Thyroid gland (tissue), 4 donors: Measurements from ENCODE around the gene PLEKHJ1.

Source experiments
- POLR2A ChIP-seq, 2 donors: fragments of 450-650 bp; IDR thresholded peaks; one replicate each; pipeline ENCODE4 v1.6.1; 2017; ENCODE audit warnings: antibody characterized with exemption in 2 of 2, mild to moderate bottlenecking in 2 of 2, moderate library complexity in 1 of 2
- TF ChIP-seq, protein P1 (sequence below), 6 experiments: fragments of 200-600 bp in 3 of 6; fragments of 450-650 bp in 3 of 6; sonication (generic) in 3 of 6; IDR thresholded peaks; one replicate each; pipeline ENCODE4 v1.5.1; 2016 to 2019; ENCODE audit warnings: antibody characterized with exemption in 6 of 6, mild to moderate bottlenecking in 2 of 6, inconsistent platforms in 1 of 6, moderate library complexity in 1 of 6

DNA sequence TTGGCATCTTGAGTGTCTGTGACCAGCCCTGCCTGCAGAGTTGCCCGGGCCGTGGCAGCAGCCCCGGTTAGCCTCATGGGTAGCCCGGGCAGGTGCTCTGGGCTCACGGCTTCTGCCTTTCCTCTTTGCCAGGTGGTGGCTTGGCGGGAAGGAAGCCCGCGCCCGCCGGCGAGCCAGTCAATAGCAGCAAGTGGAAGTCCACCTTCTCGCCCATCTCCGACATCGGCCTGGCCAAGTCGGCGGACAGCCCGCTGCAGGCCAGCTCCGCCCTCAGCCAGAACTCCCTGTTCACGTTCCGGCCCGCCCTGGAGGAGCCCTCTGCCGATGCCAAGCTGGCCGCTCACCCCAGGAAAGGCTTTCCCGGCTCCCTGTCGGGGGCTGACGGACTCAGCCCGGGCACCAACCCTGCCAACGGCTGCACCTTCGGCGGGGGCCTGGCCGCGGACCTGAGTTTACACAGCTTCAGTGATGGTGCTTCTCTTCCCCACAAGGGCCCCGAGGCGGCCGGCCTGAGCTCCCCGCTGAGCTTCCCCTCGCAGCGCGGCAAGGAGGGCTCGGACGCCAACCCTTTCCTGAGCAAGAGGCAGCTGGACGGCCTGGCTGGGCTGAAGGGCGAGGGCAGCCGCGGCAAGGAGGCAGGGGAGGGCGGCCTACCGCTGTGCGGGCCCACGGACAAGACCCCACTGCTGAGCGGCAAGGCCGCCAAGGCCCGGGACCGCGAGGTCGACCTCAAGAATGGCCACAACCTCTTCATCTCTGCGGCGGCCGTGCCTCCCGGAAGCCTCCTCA is 9.9 kb downstream of the PLEKHJ1 start:
- TF ChIP-seq, protein P1, sequence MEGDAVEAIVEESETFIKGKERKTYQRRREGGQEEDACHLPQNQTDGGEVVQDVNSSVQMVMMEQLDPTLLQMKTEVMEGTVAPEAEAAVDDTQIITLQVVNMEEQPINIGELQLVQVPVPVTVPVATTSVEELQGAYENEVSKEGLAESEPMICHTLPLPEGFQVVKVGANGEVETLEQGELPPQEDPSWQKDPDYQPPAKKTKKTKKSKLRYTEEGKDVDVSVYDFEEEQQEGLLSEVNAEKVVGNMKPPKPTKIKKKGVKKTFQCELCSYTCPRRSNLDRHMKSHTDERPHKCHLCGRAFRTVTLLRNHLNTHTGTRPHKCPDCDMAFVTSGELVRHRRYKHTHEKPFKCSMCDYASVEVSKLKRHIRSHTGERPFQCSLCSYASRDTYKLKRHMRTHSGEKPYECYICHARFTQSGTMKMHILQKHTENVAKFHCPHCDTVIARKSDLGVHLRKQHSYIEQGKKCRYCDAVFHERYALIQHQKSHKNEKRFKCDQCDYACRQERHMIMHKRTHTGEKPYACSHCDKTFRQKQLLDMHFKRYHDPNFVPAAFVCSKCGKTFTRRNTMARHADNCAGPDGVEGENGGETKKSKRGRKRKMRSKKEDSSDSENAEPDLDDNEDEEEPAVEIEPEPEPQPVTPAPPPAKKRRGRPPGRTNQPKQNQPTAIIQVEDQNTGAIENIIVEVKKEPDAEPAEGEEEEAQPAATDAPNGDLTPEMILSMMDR (IDR thresholded peaks at IDR 0.05), result no peak
- TF ChIP-seq POLR2A (IDR thresholded peaks at IDR 0.05), result no peak
